GM21619 (cell line): ENCODE results near the gene ART4.

Experiments used
- ATAC-seq: cut with Tn5 transposase; IDR thresholded peaks from one replicate; pipeline ENCODE4 v1.9.1; 2021; ENCODE audit not compliant: unreplicated experiment

The ART4 gene, protein sequence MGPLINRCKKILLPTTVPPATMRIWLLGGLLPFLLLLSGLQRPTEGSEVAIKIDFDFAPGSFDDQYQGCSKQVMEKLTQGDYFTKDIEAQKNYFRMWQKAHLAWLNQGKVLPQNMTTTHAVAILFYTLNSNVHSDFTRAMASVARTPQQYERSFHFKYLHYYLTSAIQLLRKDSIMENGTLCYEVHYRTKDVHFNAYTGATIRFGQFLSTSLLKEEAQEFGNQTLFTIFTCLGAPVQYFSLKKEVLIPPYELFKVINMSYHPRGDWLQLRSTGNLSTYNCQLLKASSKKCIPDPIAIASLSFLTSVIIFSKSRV

DNA sequence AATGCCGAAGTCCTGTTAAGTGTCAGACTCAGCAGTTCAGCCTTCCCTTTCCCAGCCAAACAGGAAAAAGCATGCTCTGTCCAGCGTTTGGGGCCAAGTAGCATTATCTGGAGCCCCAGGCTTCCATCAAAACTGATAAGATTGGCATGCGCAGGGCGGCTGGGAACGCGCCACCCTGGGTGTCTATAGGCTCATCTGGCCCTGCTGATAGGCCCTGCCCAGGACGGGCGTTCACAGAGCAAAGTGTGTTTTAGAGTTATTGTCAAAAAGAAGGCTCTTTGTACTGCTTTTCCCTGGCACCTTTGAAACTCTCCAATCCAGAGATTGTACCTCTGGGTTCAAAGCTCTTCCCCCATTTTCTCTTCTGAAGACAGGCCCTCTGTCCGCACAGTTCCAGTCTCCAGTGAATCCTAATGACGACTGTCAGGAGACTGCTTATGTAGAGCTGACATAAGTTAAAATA, at the start of gene ART4:
Gene ART4, minus strand, starts transcription at position 102 of the 463 bp plus-strand sequence. CDS start 413 bp downstream, outside the sequence.
- ATAC-seq, result no peak

DNA sequence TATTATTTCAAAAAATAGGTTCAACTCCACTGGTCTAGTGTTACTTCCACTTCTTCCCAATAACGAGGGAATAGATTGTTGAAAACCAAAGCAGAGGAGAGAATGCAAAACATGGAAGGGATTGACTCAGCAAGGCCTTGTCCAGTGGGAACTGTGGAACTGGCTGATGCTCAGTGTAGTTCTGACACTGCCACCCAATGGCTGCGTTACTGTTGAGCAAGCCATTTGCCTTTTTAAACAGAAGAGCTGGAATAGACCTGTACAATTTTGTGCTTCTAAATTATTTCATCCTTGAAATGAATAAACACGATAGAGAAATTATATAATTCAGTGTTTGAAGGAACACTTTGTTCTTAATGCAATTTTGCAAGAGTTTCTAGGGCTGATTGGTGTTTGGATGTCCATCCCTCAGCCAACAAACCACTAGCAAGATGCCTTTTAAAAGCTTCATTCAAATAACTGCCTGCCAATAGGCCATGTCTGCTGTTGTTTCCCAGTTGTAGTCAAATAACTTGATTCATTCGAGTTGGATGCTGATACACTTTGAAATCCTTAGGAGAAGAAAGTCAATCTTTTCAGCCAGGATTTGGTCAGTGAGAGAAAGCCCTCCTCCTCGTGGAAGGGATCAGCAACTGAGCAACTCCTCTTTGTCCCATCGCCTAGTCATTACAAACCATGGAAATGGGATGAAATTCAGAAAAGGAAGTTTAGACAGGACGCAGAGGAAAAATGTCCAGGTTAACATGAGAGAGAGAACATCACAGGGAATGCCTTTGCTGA, 49.6 kb upstream of the ART4 start:
- no peak for ATAC-seq

DNA sequence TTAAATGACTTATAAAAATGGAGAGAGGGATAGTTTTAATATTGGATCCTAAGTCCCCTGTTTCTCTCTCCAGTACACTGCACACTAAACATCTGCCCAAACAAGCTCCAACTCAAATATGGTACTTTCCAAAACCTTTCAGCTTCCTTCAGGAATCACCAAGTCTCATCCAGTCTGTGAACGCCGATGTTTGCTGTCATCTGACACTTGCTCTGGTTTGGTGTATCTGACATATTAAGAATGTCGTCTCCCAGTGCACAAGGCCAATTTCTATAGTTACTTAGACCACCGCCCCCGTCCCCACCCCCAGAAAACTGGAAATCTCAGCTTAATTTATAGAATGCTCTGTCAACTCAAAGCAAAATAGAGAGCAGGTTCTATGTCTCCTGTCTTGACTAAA, 47.4 kb upstream of the ART4 start:
- no peak for ATAC-seq

DNA sequence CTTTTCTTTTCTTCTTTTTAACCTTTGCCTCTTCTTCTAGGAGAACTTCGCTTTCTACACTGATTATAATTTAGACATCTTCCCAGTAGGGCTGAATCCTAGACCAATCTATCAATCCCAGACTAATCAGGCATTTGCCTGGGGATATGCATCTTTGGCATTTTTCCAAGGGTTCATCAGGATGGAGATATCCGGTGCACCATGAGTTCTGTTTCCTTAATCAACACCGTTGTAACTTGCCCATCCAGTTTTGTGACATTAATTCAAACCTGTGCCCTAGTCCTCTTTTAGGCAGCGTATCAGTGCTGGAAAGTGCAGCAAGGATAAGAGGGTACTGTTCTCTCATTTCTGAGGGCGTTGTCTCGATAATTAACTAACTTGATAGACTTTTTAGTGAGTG, 42.9 kb upstream of the ART4 start:
- no peak for ATAC-seq

DNA sequence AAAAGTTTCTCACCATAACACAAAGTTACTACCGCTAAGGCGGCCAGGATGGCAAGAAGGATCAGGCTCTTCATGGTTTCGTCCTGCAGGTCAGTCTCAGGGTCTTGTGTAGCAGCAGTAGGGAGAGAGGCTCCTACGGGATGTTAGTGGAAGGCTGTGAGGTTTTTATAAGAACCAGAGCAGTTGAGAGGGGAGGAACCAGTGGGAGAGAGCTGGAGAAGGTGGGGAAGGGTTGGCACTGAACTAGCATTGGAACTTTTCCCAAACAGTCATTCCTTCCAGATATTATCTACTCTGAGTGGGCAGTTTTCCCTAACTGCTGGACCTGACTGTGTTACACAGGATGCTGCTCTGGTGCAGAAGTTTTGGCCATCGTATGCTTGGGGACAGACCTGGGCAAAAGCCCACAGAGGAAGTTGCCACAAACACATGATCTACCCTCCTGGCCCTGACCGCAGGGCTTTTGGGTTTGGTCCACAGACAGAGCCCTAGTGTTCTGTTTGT, 42.4 kb upstream of the ART4 start, which contains the start of gene MGP:
Gene MGP, minus strand, starts transcription at position 137 of the 504 bp plus-strand sequence. Its CDS starts 63 bp downstream, at position 74.
- no peak for ATAC-seq

DNA sequence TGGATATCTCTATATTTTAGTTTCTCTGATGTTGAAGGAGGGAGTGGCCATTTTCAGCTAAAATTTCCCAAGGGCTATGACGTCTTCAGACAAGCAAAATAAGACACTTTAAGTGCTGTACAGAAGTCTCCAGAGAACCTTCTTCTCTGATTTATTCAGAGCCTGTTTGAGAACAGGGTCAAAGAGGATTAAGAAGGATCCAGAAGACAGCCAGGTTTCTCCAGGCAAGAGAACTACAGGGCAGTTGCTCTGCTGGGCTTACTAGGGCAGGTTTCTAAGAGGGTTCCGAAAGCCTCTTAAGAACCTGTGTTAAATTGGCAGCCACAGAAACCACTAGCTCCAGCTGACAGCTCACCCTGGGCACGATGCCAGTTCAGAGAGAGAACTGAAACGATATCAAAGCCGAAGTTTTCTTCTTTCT, 41.1 kb upstream of the ART4 start:
- peak; percentile 97 for ATAC-seq

DNA sequence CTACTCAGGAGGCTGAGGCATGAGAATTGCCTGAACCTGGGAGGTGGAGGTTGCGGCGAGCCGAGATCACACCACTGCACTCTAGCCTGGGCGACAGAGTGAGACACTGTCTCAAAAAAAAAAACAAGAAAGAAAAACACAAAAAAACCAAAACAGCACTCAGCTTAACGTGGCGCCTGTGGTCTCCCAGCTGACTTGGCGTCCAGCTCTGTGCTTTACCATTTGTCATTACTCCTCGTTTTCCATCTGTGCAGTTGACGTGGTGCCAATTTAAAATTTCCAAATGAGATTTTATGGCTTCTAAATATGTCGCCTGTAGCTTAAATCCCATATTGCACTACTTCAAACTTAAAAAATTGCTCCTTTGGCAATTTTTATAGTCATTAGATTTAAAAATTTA, 40.4 kb upstream of the ART4 start:
- ATAC-seq, result no peak

DNA sequence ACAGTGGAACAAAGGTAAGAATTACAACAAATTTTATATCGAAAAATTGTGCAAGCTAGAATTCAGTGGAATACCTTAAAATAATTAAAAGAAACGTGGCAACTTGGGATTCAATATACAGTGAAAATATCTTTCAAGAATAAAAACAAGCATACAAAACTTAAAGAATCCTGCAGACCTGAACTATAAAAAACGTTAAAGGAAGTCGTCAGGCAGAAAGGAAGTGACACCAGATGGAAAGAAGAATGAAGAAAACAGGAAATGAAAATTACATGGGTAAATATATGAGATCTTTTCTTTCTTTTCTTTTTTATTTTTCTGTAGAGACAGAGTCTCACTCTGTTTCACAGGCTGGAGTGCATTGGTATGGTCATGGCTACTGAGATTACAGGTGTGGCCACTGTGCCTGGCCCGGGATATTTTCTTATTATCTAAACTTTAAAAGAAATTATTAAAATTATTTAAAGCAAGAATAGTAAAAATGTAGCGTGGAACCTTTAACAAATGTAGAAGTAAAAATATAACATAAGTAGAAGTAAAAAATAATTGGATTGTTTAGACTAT, 37.6 kb upstream of the ART4 start:
- no peak for ATAC-seq

DNA sequence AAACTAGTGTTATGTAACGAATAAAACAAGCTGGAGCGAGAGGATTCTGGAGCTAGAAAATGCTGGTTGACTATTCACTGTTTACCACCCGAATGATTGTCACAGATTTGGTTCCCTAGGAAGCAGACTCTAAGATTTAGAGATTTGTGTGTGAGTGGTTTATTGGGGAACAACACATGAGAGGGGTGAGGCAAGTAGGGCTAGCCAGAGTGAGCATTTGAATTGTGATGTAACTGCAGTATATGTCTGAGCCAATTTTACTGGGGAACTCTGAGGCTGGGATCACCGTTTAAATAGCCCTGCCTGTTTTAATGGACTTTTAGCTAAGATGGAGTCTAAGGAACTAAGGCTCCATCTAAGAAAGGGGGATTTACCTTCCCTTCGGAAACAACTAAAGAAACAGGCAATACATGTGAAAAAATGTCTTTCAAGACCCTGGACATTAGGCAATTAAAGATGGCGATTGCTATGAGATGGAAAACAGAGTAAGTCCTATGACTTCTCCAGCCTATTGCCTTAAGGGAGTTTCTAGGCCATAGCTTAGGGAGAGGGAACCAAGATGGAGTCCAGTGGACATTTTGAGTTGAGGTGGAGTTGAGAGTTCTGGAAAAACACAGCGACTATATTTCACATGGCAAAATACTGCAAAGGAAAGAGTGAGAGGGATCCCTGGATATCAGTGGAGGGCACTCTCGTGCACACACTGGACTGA, 36.1 kb upstream of the ART4 start:
- no peak for ATAC-seq

DNA sequence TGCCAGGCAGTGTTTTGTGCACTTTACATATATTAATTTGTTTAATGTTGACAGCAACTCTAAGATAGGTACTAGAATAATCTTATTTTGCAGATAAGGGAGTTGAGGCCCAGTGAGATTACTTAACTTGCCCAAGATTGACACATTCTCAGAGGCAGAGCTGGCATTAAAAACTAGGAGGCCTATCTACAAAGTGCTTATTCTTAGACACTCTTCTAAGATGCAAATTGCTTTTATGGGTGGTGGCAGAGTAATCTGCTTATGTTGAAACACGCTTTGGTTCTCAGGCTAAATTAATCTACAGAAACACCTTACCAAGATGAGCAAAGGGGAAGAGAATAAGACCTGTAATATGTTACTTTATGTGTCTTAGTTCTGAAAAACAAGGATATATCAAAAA, 35.2 kb upstream of the ART4 start:
- no peak for ATAC-seq

DNA sequence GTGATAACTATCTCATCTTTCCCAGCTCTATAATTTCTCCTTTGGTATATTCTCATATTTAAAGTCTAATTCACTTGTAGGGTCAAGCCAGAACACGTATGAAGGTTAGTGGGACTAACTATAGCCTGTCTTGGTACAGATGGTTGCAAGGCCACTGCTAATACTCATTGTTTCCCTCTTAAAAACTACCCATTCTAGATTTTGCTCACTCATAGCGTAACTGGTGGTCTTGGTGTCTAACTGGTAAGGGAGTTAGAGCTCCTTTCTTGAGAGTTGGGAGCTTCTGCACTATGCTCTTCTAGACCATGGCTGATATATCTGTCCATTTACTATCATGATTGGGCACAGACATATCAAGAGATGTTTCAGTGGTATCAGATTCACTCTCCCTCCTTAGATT, 33.5 kb upstream of the ART4 start:
- no peak for ATAC-seq

DNA sequence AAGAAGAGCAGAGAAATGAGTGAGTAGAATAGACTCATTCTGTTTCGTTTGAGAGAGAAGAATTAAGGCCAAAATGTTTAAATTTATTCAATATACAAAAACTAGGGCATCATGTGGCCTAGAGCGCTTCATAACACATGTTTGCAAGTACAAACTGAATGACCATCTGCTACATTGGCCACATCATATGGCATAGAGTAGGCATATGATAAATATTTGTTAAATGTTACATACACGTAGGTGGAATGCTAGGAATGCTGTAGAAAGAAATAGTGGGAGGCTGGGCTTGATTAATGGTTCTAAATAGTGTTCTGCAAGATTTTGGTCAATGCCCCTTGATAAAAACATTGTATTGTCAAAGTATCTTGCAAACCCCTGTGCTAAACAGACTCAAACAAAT, 31.6 kb upstream of the ART4 start:
- no peak for ATAC-seq

DNA sequence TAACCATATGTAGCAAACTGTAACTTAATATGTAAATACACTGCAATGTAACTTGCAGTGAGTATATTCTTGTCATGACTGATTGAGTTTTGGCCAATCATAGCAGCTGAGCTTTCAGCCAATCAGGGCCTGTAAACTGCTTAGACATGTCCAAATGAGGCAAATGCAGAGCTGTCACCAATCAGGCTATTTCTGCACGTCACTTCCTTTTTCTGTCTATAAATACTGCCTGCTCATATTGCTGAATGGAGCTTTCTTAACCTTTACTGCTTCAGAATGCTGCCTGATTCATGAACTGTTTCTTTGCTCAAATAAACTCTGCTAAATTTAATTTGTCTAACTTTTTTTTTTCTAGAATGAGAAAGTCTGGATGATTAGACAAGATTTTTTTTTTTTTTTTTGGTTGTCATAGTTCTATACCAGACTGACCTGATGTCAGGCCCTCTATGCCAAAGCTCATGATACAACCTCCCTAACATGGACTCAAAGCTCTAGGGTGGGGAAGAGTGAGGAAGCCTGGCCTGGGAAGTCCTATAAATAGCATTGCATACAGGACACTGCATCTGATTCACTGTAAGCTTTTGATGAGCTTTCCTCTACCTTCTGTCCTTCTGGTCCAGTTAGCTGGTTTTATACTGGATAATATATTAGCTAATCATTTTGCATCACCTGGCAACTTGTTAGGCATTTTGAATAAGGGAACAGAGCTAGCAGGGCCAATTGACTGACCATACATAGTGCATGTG, 30.3 kb upstream of the ART4 start:
- ATAC-seq, result no peak

DNA sequence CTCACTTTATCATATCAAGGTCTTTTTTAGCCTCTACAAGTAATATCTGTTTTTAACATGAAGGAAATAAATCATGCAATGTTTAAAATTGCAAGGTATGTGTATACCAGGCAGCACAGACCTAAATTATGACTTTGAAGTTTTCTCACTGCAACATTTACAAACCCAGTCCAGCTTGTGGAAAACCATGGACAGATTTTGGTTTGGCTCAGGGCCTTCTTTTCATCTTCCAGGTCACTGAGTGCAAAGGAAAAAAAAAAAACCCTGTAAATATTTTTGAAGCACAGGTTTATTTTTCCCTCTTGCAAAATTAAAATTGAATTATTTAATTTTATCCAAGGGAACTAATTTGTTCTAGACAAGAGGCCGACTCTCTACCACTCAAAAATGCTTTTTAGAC, 28.6 kb upstream of the ART4 start:
- no peak for ATAC-seq

DNA sequence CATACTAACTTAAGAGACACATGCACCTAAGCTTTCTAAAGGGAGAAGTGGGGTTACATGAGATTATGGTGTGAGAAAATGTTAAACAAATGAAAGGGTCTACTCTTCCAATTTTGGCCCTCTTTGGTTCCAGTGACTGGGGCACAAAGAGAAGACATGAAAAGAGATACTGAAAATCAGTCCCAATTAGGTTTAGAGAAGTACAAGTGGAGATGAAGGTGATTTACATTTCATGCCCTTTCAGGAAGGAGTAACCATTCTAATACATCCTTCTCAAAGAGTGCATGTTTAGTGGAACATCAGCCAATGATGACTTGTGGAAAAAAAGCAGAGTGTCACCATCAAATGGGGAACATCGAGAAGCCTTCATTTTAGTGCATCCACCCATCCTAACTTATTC, 27.9 kb upstream of the ART4 start:
- no peak for ATAC-seq

DNA sequence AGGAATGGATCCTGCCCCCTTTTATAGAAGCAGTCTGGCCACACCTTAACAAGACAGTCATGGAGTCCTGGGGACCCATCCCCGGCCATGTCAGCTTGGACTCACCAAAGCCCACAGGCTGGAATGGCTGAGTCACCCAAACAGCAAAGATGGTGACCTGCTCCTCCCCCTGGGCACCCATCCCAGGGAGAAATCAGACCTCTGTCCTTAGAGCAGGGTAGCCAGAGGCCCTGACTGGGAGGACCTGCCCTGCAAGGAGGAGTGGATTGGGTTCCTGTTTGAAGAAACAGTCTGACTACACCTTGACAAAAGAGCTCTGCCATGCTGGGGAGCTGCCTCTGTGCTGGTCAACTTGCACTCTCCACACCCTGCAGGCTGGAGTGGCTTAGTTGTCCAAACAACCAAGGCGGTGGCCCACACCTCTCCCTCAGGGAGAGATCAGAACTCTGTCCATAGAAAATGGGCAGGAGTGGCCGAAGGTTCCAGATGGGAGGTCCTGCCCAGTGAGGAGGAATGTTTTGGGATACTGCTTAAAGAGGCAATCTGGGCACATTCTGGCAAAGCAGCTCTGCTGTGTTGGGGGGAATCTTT, 25.7 kb upstream of the ART4 start:
- no peak for ATAC-seq

DNA sequence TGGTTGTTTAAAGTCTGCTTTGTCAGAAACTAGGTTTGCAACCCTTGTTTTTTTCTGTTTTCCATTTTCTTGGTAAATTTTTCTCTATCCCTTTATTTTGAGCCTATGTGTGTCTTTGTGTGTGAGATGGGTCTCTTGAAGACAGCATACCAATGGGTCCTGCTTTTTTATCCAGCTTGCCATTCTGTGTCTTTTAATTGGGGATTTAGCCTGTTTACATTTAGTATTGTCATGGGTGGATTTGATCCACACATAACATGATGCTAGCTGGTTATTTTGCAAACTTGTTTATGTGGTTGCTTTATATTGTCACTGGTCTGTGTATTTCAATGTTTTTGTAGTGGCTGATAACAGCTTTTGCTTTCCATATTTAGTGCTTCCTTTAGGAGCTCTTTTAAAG, 17.2 kb upstream of the ART4 start:
- ATAC-seq, result no peak

DNA sequence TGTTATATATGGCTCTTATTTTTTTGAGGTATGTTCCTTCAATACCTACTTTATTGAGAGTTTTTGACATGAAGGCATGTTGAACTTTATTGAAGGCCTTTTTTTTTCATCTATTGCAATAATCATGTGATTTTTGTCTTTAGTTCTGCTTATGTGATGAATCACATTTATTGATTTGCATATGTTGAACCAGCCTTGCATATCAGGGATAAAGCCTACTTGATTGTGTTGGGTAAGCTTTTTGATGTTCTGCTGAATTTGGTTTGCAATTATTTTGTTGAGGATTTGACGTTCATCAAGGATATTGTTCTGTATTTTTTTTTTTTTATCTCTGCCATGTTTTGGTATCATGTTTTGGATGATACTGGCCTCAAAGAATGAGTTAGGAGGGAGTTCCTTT, 15.2 kb upstream of the ART4 start:
- no peak for ATAC-seq

DNA sequence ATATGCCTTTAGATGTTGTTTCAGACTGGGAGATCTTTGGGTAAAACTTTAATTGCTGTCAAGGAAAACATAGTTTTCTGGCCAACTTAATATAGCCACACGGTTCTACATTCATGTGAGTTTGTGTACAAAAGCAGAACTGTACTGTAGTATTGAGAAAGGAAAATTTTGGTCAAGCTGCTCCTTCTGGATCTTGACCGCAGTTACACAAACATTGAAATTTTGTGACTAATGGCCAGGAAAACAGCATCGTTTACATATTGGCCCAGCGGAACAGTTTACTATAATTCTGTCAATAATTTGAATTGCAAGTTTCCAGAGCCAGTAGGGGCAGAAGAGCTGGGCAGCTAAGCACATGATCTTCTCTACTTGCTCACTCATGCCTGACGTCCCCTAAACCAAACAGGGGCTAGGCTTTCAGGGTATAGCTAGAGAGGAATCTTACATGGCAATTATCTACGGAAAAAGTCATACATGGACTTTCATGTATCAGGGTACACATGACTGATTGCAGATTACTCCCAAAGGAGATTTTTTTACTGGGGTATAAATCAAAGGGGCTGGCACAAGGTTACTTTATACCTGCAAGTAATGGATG, 11.4 kb upstream of the ART4 start:
- no peak for ATAC-seq

DNA sequence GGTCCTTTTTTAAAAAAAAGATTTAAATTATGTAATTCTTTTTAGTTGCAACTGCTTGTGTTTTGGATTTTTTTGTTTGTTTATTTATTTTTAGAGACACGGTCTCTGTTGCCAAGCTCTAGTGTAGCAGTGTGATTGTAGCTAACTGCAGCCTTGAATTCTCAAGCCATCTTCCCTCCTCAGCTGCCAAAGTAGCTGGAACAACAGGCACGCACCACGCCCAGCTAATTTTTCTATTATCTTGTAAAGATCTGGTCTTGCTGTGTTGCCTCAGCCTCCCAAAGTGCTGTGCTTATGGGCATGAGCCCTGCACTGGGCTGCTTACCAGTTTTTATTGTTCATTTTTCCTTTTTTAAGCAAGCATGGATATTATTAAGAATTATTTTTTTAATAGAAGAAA, 10.6 kb upstream of the ART4 start:
- no peak for ATAC-seq
